Measurements from ENCODE around the gene MEOX1.

DNA sequence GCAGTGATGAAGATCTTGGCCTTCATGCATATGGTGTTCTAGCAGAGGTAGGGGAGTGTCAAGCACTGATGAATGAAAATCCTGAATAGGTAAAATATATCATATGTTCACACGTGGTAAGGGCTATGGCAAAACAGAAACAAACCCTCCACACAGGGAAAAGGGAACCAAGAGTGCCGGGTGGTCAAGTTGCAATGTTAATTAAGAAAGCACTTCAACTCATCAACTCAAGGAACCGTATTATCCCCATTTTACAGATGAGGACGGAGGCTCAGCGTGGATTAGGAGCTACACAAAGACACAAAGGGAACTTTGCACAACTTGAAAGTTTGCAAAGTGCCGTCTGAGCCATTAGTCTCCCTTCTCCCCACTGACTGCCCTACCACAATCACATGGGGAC is 28.1 kb upstream of the MEOX1 start:
- TF ChIP-seq, protein P1, sequence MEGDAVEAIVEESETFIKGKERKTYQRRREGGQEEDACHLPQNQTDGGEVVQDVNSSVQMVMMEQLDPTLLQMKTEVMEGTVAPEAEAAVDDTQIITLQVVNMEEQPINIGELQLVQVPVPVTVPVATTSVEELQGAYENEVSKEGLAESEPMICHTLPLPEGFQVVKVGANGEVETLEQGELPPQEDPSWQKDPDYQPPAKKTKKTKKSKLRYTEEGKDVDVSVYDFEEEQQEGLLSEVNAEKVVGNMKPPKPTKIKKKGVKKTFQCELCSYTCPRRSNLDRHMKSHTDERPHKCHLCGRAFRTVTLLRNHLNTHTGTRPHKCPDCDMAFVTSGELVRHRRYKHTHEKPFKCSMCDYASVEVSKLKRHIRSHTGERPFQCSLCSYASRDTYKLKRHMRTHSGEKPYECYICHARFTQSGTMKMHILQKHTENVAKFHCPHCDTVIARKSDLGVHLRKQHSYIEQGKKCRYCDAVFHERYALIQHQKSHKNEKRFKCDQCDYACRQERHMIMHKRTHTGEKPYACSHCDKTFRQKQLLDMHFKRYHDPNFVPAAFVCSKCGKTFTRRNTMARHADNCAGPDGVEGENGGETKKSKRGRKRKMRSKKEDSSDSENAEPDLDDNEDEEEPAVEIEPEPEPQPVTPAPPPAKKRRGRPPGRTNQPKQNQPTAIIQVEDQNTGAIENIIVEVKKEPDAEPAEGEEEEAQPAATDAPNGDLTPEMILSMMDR (IDR thresholded peaks at IDR 0.05): no peak
- TF ChIP-seq POLR2A (IDR thresholded peaks at IDR 0.05): no peak
